Prostate gland (tissue), 2 donors: Measurements from ENCODE around the gene RPUSD3.

Experiments
- POLR2A ChIP-seq: fragments of 450-650 bp; IDR thresholded peaks from one replicate; pipeline ENCODE4 v1.6.1; 2016; ENCODE audit warnings: antibody characterized with exemption, mild to moderate bottlenecking
- POLR2AphosphoS5 ChIP-seq: sonication (generic); formaldehyde crosslinking; IDR thresholded peaks from one replicate; pipeline ENCODE4 v1.6.1; 2017; ENCODE audit warnings: antibody characterized with exemption
- TF ChIP-seq, protein P1 (sequence below), 4 experiments: fragments of 200-600 bp in 2 of 4; fragments of 450-650 bp in 2 of 4; sonication (generic) in 2 of 4; IDR thresholded peaks; 1 replicate in 3 of 4; 2 replicates in 1 of 4; pipeline ENCODE4 v1.5.1; 2016 to 2019; ENCODE audit warnings: antibody characterized with exemption in 4 of 4, mild to moderate bottlenecking in 2 of 4, moderate library complexity in 2 of 4

DNA sequence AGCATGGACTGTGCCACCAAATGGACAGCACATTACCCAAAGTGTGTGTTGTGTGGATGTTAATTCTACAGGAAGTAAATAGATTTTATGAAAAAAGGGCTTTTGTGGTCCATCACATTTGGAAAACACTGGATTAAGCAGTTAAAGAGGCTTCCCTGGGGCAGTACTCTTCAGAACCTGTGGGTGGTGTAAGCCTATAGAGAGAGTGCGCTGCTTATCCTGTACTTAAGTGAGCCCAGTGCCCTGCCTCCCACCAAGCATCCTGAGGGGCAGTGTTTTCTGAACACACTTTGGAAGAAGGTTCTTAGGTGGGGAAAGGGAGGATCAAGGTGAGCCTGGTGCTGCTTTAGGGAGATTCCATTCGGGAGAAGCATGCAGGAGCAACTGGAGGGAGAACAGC, 22.9 kb downstream of the RPUSD3 start:
- TF ChIP-seq, protein P1, sequence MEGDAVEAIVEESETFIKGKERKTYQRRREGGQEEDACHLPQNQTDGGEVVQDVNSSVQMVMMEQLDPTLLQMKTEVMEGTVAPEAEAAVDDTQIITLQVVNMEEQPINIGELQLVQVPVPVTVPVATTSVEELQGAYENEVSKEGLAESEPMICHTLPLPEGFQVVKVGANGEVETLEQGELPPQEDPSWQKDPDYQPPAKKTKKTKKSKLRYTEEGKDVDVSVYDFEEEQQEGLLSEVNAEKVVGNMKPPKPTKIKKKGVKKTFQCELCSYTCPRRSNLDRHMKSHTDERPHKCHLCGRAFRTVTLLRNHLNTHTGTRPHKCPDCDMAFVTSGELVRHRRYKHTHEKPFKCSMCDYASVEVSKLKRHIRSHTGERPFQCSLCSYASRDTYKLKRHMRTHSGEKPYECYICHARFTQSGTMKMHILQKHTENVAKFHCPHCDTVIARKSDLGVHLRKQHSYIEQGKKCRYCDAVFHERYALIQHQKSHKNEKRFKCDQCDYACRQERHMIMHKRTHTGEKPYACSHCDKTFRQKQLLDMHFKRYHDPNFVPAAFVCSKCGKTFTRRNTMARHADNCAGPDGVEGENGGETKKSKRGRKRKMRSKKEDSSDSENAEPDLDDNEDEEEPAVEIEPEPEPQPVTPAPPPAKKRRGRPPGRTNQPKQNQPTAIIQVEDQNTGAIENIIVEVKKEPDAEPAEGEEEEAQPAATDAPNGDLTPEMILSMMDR (IDR thresholded peaks at IDR 0.05) = no peak
- no peak for TF ChIP-seq POLR2AphosphoS5
- no peak for TF ChIP-seq POLR2A
